Mucosa of rectum (tissue), 2 donors: ENCODE data around the gene PCSK9.

Experiments
- H3K27ac ChIP-seq, 2 donors: one replicate each; pipeline ENCODE4 v1.7.0; 2013; ENCODE audit warnings: inconsistent platforms in 2 of 2, low read depth in 2 of 2, low read length in 2 of 2
- H3K27me3 ChIP-seq, 2 donors: one replicate each; pipeline ENCODE4 v1.7.0; 2013; ENCODE audit warnings: low read length in 2 of 2; ENCODE audit not compliant: control insufficient read depth in 2 of 2, insufficient read depth in 2 of 2
- H3K36me3 ChIP-seq, 2 donors: one replicate each; pipeline ENCODE4 v1.7.0; 2013; ENCODE audit warnings: low read length in 2 of 2; ENCODE audit not compliant: control insufficient read depth in 2 of 2, insufficient read depth in 2 of 2
- H3K4me1 ChIP-seq, 2 donors: one replicate each; pipeline ENCODE4 v1.7.0; 2013; ENCODE audit warnings: low read length in 2 of 2, mild to moderate bottlenecking in 1 of 2; ENCODE audit not compliant: control insufficient read depth in 2 of 2, insufficient read depth in 2 of 2
- H3K4me3 ChIP-seq, 2 donors: one replicate each; pipeline ENCODE4 v1.7.0; 2013; ENCODE audit warnings: low read length in 2 of 2
- H3K9ac ChIP-seq, 2 donors: one replicate each; pipeline ENCODE4 v1.7.0; 2013; ENCODE audit warnings: low read length in 2 of 2, low read depth in 1 of 2, mild to moderate bottlenecking in 1 of 2
- H3K9me3 ChIP-seq, 2 donors: one replicate each; pipeline ENCODE4 v1.7.0; 2013; ENCODE audit warnings: low read length in 2 of 2; ENCODE audit not compliant: control insufficient read depth in 2 of 2
- donor health status: healthy.
- donor health status: Normal muscosa, but diverticular disease.

PCSK9 gene

DNA sequence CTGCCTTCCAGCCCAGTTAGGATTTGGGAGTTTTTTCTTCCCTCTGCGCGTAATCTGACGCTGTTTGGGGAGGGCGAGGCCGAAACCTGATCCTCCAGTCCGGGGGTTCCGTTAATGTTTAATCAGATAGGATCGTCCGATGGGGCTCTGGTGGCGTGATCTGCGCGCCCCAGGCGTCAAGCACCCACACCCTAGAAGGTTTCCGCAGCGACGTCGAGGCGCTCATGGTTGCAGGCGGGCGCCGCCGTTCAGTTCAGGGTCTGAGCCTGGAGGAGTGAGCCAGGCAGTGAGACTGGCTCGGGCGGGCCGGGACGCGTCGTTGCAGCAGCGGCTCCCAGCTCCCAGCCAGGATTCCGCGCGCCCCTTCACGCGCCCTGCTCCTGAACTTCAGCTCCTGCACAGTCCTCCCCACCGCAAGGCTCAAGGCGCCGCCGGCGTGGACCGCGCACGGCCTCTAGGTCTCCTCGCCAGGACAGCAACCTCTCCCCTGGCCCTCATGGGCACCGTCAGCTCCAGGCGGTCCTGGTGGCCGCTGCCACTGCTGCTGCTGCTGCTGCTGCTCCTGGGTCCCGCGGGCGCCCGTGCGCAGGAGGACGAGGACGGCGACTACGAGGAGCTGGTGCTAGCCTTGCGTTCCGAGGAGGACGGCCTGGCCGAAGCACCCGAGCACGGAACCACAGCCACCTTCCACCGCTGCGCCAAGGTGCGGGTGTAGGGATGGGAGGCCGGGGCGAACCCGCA is at the start of gene PCSK9:
TSS of gene PCSK9 (plus strand) at position 207 of the 741 bp plus-strand sequence. CDS start at position 497, 290 bp downstream.
- H3K27me3 ChIP-seq, result peaks cover 0 to 23% of the 10 kb centered on the region in 2 donors
- H3K9ac ChIP-seq, result peak within 1 kb of the TSS in 1 of 2 donors; percentile 36
- peaks cover 3 to 4% of the 10 kb centered on the region in 2 donors for H3K4me1 ChIP-seq
- no peaks in the 10 kb centered on the region for H3K36me3 ChIP-seq
- no peak within 1 kb of the TSS for H3K27ac ChIP-seq
- no peaks in the 10 kb centered on the region for H3K9me3 ChIP-seq
- H3K4me3 ChIP-seq, result peak within 1 kb of the TSS; percentile 54 to 55

DNA sequence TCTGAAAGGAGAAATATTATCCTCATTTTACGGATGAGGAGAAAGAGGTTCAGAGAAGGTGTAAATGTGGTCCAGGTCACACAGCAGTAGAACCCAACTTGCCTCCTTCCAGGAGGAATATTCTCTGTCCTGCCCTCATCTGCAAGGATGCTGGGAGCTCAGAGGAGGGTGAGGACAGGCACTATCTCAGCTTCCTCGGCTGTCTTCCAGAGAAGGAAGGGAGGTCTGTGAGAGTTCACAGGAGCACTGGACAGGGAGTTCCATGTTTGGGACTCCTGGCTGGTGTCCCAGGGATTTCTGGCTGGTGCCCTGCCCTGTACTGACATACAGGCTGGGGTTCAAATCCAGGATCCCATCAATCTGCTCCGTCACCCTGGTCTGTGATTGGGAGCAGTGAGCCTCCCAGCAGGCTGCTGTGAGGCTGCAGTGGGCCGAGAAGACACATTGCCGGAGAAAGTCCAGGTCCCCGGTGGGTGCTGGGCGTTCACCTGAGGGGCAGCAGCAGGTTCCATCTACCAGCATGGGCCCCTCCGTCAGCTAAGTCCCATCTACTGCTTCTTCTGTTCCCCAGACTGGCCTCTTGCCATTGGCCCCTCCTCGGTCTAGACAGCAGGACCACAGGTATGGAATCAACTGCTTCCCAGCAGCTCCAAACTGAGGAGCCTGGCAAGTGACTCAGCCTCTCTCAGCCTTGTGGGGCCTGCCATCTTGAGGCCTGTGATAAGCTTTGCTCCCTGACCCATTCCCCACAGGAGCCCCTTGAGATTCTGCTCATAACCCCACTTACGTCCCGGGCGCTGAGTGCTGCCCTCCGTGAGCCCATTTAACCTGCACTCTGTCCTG is 49.2 kb upstream of the PCSK9 start:
- H3K9ac ChIP-seq, result no peak overlapping the region
- peak overlapping the region; percentile 57 to 59 for H3K27ac ChIP-seq

DNA sequence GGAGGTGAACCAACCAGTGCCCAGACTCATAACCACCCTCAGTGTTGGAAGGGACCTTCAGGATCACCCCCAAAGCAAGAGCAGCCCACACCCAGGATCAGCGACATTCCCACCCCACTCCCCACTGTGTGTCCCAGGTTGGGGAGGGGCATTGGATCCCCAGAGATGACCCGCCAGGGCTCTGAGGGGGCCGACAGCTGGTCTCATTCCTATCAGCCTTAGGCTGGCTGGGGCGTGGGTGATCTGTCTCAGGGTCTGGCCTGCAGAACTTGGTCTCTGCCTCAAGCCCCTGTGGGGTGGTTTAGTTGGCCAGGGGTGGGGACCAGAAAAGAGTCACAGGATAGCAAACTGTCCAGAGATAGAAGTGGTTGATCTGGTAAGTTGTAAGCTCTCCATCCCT is 48.4 kb upstream of the PCSK9 start:
- Histone ChIP-seq H3K9ac (no peak overlapping the region), H3K9me3 (no peaks in the 10 kb centered on the region), H3K27ac (no peak overlapping the region), H3K36me3 (no peaks in the 10 kb centered on the region), H3K27me3 (peaks cover 0 to 2% of the 10 kb centered on the region in 2 donors), H3K4me3 (no peak overlapping the region), H3K4me1 (peaks cover 4 to 22% of the 10 kb centered on the region in 2 donors)

More for the DNA sequence above, 49.2 kb upstream of the PCSK9 start:
- Histone ChIP-seq H3K36me3 (no peaks in the 10 kb centered on the region), H3K4me1 (peaks cover 4 to 22% of the 10 kb centered on the region in 2 donors), H3K27me3 (peaks cover 0 to 2% of the 10 kb centered on the region in 2 donors), H3K4me3 (no peak overlapping the region), H3K9me3 (no peaks in the 10 kb centered on the region)

DNA sequence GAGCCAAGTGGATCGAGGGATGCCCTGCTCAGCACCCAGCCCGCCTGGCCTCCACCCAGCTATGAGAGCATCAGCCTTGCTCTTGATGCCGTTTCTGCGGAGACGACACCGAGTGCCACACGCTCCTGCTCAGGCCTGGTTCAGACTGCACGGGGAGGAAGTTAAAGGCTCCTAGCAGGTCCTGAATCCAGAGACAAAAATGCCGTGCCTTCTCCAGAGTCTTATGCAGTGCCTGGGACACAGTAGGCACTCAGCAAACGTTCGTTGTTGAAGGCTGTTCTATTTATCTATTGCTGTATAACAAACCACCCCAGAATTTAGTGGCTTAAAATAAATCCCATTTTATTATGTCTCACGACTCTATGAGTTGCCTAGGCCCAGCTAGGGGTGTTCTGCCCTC is 47.4 kb upstream of the PCSK9 start:
- Histone ChIP-seq H3K4me1 (peaks cover 4 to 22% of the 10 kb centered on the region in 2 donors), H3K9ac (no peak overlapping the region), H3K27ac (no peak overlapping the region), H3K9me3 (no peaks in the 10 kb centered on the region), H3K27me3 (peaks cover 3 to 4% of the 10 kb centered on the region in 2 donors), H3K36me3 (no peaks in the 10 kb centered on the region), H3K4me3 (no peak overlapping the region)

DNA sequence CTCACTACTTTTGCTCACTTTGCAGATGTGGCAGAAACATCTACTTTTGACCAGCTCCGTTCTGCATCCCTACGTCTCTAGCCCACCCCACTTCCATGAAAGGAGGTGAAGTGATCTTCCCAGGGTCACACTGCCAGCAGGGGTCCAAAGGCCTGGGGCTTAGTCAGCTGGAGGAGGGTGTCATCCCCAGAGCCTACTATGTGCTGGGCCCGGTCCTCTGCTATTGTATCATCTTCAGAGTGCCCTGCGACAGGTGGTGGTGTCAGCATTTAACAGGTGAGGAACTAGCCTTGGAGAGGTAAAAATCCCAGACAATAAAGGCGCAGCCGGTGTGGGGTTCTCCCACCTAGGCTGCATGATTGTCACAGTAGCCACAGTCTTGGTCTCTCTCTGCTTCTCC is 46.2 kb upstream of the PCSK9 start:
- H3K4me1 ChIP-seq, result peaks cover 4 to 20% of the 10 kb centered on the region in 2 donors
- no peak overlapping the region for H3K4me3 ChIP-seq
- H3K27me3 ChIP-seq, result peaks cover 12 to 15% of the 10 kb centered on the region in 2 donors
- no peaks in the 10 kb centered on the region for H3K36me3 ChIP-seq
- H3K9ac ChIP-seq, result no peak overlapping the region
- H3K27ac ChIP-seq, result no peak overlapping the region
- no peaks in the 10 kb centered on the region for H3K9me3 ChIP-seq

DNA sequence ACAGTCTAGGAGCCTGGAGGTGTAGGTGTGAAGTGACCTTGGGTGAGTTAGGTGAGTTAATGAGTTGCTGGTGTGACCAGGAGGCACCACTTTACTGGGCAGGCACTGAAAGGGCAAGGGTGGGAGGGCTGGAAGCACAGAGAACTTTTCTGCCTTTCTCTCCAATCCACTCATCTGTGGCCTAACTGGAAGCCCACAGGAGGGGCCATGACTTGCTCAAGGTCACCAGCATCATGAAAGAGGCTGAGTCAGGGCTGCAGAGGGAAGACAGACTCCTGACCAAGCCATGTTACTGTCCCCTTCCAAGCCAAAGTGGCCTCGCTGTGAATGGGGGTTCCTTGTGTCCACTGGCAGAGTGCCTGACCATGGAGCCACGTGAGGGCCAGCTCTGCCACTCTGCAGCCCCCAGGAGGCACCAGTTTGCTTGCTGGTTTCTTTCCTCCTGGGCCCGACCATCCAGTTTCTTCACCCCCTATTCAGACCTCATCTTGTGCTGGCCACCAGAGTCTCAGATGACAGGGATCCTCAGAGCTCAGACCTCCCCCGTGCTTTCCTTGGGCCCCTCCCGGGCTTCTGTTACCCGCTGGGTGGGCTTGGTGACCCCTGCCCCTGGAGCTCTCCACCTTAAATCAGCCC is 44.9 kb upstream of the PCSK9 start:
- Histone ChIP-seq H3K4me1 (peaks cover 0 to 8% of the 10 kb centered on the region in 2 donors), H3K27me3 (peaks cover 12 to 15% of the 10 kb centered on the region in 2 donors), H3K4me3 (no peak overlapping the region), H3K9ac (no peak overlapping the region), H3K9me3 (no peaks in the 10 kb centered on the region), H3K36me3 (no peaks in the 10 kb centered on the region), H3K27ac (no peak overlapping the region)

DNA sequence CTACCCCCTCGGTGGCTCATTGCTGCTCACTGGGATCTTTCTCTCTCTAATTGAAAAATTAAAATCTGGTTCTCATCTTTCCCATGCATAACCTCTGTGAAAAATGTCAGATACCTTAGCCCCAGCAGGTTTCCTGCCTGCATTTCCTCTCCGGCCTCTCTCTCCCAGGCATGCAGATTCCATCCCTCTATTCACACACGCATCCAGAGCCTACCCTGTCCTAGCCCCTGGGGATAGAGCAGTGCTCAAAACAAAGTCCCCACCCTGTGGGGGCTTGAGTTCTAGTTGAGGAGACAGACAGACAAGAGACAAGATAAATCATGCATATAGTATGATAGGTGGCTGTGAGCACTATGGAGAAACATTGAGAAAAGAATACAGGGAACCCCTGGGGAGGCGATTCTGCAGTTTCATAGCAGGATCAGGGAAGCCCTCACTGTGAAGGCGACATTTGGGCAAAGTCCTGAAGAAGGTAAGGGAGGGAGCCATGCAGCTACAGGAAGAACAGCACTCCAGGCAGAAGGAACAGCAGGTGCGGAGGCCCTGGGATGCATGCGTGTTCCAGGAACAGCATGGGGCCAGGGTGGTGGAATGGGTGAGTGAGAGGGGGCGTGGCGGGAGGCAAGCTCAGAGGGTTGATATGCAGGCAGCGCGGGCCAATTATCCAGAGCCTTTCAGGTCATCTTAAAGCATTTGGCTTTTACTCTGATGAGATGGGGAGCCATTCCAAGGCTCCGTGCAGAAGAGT is 44.2 kb upstream of the PCSK9 start:
- H3K36me3 ChIP-seq, result no peaks in the 10 kb centered on the region
- H3K9me3 ChIP-seq, result no peaks in the 10 kb centered on the region
- H3K4me3 ChIP-seq, result no peak overlapping the region
- H3K4me1 ChIP-seq, result peaks cover 0 to 1% of the 10 kb centered on the region in 2 donors
- H3K27ac ChIP-seq, result no peak overlapping the region
- H3K27me3 ChIP-seq, result peaks cover 12 to 15% of the 10 kb centered on the region in 2 donors
- H3K9ac ChIP-seq, result no peak overlapping the region

DNA sequence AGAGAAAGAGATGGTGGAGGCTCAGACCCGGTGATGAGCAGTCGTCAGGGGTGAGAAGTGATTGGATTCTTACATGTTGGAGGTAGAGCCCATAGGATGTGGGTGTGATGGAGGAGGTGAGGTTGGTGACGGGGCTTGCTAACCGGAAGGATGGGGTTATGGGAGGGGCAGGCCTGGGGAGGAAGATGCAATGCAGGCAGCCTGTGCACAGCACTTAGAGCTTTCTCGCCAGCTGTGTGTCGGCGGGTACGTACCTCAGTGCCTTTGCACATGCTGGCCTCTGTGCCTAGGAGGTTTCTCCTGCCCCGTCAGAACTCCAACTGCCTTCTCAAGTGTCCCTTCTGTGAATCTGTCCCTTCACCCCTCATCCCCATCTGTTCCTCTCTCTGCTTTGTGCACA is 43.5 kb upstream of the PCSK9 start:
- H3K9me3 ChIP-seq, result no peaks in the 10 kb centered on the region
- no peak overlapping the region for H3K9ac ChIP-seq
- no peak overlapping the region for H3K27ac ChIP-seq
- no peaks in the 10 kb centered on the region for H3K4me1 ChIP-seq
- H3K36me3 ChIP-seq, result no peaks in the 10 kb centered on the region
- H3K27me3 ChIP-seq, result peaks cover 12 to 15% of the 10 kb centered on the region in 2 donors
- H3K4me3 ChIP-seq, result no peak overlapping the region

DNA sequence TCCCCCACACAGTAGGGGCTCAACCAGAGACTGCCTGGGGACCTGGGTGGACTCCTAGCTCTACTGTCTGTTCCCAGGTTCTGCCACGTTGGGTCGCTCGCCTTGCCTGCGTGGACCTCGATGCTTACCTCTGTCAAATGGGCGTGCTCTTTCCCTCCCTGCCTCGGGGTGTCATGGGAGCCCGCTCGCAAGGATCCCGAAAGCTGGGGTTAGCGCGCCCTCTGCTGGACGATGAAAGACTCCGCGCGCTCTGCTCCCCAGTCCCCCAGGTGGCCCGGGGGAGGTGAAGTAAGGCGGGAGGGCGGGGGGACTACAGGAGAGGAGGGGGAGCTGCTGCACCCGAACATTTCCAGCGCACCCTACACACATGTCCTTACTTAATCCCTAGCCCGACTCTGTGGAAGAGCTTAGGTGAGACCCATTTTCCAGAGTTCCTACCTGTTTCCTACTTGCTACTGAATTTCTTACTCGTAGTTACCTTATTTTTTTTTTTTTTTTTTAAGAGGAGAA is 42.9 kb upstream of the PCSK9 start:
- Histone ChIP-seq H3K27me3 (peaks cover 12 to 15% of the 10 kb centered on the region in 2 donors), H3K36me3 (no peaks in the 10 kb centered on the region), H3K9me3 (no peaks in the 10 kb centered on the region), H3K4me1 (no peaks in the 10 kb centered on the region), H3K27ac (no peak overlapping the region), H3K9ac (no peak overlapping the region), H3K4me3 (peak overlapping the region in 1 of 2 donors; percentile 13)
